PC-3 (cell line): ENCODE measurements around the gene ZNF467. TPM values are rescaled to one million over a fixed set of nuclear protein-coding genes. Genes with fewer than 3 reads are reported as not detected.

Experiments used
- ATAC-seq: fragments of 200-7000 bp; cut with Tn5 transposase; 2 replicates; pipeline ENCODE4 v1.9.1; 2020; ENCODE audit warnings: mild to moderate bottlenecking, moderate library complexity
- BruUV-seq: library from RNA; stranded (reverse); fragments of 400-500 nt; replicated peaks from 2 replicates; lab custom pipeline; 2021; lab: Mats Ljungman, UMichigan
- CTCF ChIA-PET: fragments of 300-600 bp; sonication (Branson Sonifier 250); formaldehyde crosslinking; loops from one replicate; lab custom pipeline; 2022; ENCODE audit warnings: antibody characterized with exemption; lab: Charles Lee
- POLR2A ChIA-PET: fragments of 300-600 bp; sonication (Branson Sonifier 250); formaldehyde crosslinking; loops from one replicate; lab custom pipeline; 2022; ENCODE audit warnings: antibody characterized with exemption; ENCODE audit not compliant: unreplicated experiment; lab: Charles Lee
- DNase-seq: peaks from one replicate; pipeline ENCODE4 v3.0.0-alpha.2; 2015
- H2AFZ ChIP-seq: fragments of 300-600 bp; sonication (generic); 2 replicates; pipeline ENCODE4 v1.6.0; 2016; ENCODE audit warnings: antibody characterized with exemption, low read length
- H3F3A ChIP-seq: fragments of 300-600 bp; sonication (generic); one replicate; pipeline ENCODE4 v1.6.0; 2017; ENCODE audit warnings: antibody characterized with exemption, low read length, control low read depth, mild to moderate bottlenecking; ENCODE audit not compliant: unreplicated experiment
- H3K27ac ChIP-seq: fragments of 300-600 bp; sonication (generic); 2 replicates; pipeline ENCODE4 v1.5.1; 2016; ENCODE audit warnings: mild to moderate bottlenecking, low read length
- H3K27me3 ChIP-seq: fragments of 300-600 bp; sonication (generic); 2 replicates; pipeline ENCODE4 v1.6.1; 2016; ENCODE audit warnings: low read length, mixed read lengths
- H3K36me3 ChIP-seq: fragments of 300-600 bp; sonication (generic); 2 replicates; pipeline ENCODE4 v1.6.1; 2016; ENCODE audit warnings: low read depth, mixed run types, low read length, mixed read lengths
- H3K4me1 ChIP-seq: fragments of 300-600 bp; sonication (generic); 2 replicates; pipeline ENCODE4 v1.5.1; 2016; ENCODE audit warnings: low read length; ENCODE audit not compliant: insufficient read depth
- H3K4me2 ChIP-seq: fragments of 300-600 bp; sonication (generic); 2 replicates; pipeline ENCODE4 v1.6.0; 2016; ENCODE audit warnings: low read length
- H3K4me3 ChIP-seq: fragments of 300-600 bp; sonication (generic); 2 replicates; pipeline ENCODE4 v1.5.1; 2016; ENCODE audit warnings: mild to moderate bottlenecking, low read length, mixed read lengths
- H3K79me2 ChIP-seq: fragments of 300-600 bp; sonication (generic); 2 replicates; pipeline ENCODE4 v1.6.1; 2017; ENCODE audit warnings: low read length, mixed read lengths
- H3K9ac ChIP-seq: fragments of 300-600 bp; sonication (generic); 2 replicates; pipeline ENCODE4 v1.6.0; 2016; ENCODE audit warnings: mild to moderate bottlenecking, low read length
- H3K9me2 ChIP-seq: fragments of 300-600 bp; sonication (generic); replicated peaks from 2 replicates; pipeline ENCODE4 v1.6.1; 2016; ENCODE audit warnings: mixed run types, low read length, mixed read lengths
- H3K9me3 ChIP-seq: fragments of 300-600 bp; sonication (generic); 2 replicates; pipeline ENCODE4 v1.6.1; 2016; ENCODE audit warnings: low read length, mixed read lengths
- H4K20me1 ChIP-seq: fragments of 300-600 bp; sonication (generic); 2 replicates; pipeline ENCODE4 v1.6.1; 2016; ENCODE audit warnings: low read length, mixed read lengths
- EZH2 ChIP-seq: fragments of 300-600 bp; sonication (generic); IDR thresholded peaks from one replicate; pipeline ENCODE4 v1.6.1; 2017; ENCODE audit warnings: antibody characterized with exemption, mild to moderate bottlenecking, low read length; ENCODE audit not compliant: unreplicated experiment
- EZH2phosphoT487 ChIP-seq: fragments of 300-600 bp; sonication (generic); IDR thresholded peaks from 2 replicates; pipeline ENCODE4 v1.6.1; 2018; ENCODE audit warnings: mild to moderate bottlenecking, antibody characterized with exemption, low read length, borderline replicate concordance
- intact Hi-C: fragments of 100-400 bp; cut with micrococcal nuclease; formaldehyde crosslinking; loops from 2 replicates; pipeline ENCODE4 v1.9.0; 2023
- total RNA-seq: library from RNA; depleted of rRNA; stranded (reverse); fragments of >200 nt; gene quantifications from 2 replicates; pipeline ENCODE4 v1.2.3, GENCODE V29; 2014
- TF ChIP-seq, protein P1 (sequence below): fragments of 300-600 bp; sonication (generic); conservative IDR thresholded peaks from 2 replicates; pipeline ENCODE4 v1.5.1; 2017; ENCODE audit warnings: antibody characterized with exemption, low read depth, mild to moderate bottlenecking, low read length

Gene ZNF467
- total RNA-seq, 1 experiment from 2014 or later = 6.3 TPM

DNA sequence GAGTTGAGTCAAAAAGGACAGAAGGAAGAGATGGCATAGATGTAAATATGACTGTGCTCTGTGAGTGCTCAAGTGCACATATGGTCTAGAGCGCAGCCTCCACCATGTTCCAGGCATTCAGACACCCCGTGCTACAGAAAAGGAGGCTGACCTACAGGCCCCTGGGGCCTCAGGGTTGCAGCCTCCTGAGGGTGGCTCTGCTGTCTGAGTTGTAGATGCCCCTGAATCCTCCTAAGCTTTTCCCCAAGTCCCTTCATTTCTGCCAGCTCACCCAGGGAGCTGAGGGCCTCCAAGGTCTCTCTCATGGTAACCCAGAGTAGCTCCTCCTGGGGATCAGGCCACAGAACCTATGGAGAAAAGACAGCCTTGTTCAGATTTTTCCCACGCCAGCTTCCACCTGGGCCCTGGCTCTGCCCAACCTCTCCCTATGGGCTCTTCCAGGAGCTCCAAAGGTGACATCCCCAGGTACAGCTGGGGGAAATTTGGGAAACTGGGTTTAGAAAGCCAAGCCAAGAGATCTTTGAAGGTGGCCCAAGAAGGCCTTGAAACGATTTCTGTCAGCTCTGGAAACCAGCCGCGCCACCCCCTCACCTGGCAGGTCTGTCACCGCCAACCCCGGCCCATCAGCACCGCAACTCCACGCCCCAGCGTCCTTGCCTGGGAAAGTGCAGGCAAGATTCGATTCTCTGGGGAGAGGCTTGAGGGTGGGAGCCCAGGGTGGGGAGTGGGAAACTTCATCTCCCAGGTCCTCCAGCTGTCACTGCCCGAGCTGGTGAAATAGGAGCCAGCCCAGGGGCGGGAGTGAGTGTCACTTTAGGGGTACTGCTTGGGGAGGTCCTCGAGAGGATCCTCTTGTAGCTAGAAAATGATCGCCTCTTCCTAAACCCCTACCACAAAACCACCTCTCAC lies 2.4 kb downstream of the ZNF467 start:
- intact Hi-C loops = loop anchor here (5.0 kb wide), 1 partner anchor 66 kb away; the partner anchor contains the start of gene ZNF862
- Histone ChIP-seq H3K9ac (no peak overlapping the region), H3K4me1 (no peaks in the 10 kb centered on the region; the same call in 1 of the 2 replicates), H2AFZ (peak overlapping the region; percentile 61), H3K4me2 (peak overlapping the region; percentile 77), H4K20me1 (no peaks in the 10 kb centered on the region), H3K4me3 (peak overlapping the region; percentile 61), H3K79me2 (no peaks in the 10 kb centered on the region), H3F3A (no peaks in the 10 kb centered on the region), H3K27ac (no peak overlapping the region), H3K27me3 (no peaks in the 10 kb centered on the region), H3K9me3 (no peaks in the 10 kb centered on the region), H3K36me3 (no peaks in the 10 kb centered on the region), H3K9me2 (no peaks in the 10 kb centered on the region)
- ChIA-PET CTCF (no interaction called here), POLR2A (interaction anchor here (0.5 kb wide), 1 partner anchor 313 kb away, joined by 3 read pairs; no protein-coding TSS in a partner anchor)
- ATAC-seq (peak; percentile 0), DNase-seq (peak; percentile 3)
- TF ChIP-seq EZH2phosphoT487 (no peak), EZH2 (no peak)
- TF ChIP-seq, protein P1, sequence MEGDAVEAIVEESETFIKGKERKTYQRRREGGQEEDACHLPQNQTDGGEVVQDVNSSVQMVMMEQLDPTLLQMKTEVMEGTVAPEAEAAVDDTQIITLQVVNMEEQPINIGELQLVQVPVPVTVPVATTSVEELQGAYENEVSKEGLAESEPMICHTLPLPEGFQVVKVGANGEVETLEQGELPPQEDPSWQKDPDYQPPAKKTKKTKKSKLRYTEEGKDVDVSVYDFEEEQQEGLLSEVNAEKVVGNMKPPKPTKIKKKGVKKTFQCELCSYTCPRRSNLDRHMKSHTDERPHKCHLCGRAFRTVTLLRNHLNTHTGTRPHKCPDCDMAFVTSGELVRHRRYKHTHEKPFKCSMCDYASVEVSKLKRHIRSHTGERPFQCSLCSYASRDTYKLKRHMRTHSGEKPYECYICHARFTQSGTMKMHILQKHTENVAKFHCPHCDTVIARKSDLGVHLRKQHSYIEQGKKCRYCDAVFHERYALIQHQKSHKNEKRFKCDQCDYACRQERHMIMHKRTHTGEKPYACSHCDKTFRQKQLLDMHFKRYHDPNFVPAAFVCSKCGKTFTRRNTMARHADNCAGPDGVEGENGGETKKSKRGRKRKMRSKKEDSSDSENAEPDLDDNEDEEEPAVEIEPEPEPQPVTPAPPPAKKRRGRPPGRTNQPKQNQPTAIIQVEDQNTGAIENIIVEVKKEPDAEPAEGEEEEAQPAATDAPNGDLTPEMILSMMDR = no peak
- BruUV-seq = no TSS peak

DNA sequence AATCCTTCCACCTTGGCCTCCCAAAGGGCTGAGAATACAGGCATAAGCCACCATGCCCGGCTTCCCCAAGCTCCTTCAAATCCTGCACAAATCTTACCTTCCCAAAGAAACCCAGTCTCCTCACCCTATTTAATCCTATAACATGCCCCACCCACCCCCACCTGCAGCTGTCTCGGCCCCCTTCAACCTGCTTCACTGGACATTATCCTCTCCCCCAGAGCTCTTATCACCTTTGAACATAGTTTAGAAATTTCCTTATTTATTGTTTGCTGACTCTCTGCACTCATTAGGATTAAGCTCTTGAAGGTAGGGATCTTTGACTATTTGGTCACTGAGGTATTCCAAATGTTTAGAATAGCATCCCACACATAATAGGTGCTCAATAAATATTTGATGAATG lies 3.5 kb downstream of the ZNF467 start:
- Histone ChIP-seq H3K36me3 (no peaks in the 10 kb centered on the region), H3K9me2 (no peaks in the 10 kb centered on the region), H2AFZ (no peak overlapping the region), H3K9ac (no peak overlapping the region), H3K27me3 (no peaks in the 10 kb centered on the region), H3K27ac (no peak overlapping the region), H3K79me2 (no peaks in the 10 kb centered on the region), H3K4me1 (no peaks in the 10 kb centered on the region; the same call in 1 of the 2 replicates), H4K20me1 (no peaks in the 10 kb centered on the region), H3K4me3 (no peak overlapping the region), H3F3A (no peaks in the 10 kb centered on the region), H3K9me3 (no peaks in the 10 kb centered on the region), H3K4me2 (no peak overlapping the region)
- ChIA-PET CTCF (no interaction called here), POLR2A (no interaction called here)
- no peak for ATAC-seq
- no TSS peak for BruUV-seq
- no peak for TF ChIP-seq EZH2
- TF ChIP-seq, protein P1 = no peak
- no peak for TF ChIP-seq EZH2phosphoT487
- no peak for DNase-seq
- intact Hi-C loops = loop anchor here (5.0 kb wide), 1 partner anchor 67 kb away; the partner anchor contains the start of gene ZNF862

DNA sequence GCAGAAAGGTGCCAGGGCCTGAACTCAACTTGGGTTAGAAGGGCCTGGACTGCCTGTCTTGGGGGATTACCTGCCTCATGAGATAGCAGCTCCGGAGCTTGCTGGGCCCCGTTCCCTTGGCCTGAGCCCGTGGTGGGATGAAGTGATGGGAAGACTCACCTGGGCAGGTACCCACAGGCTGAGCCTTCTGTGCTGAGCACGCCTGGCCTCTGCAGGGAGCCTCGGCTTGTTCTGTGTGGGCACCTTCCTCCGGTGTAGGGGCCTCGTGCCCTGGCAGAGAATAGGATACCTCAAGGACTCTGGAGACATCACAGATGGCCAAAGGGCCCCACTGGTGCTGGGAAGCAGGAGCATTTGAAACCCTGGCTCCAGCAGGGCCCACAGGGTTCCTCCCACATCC lies 4.5 kb downstream of the ZNF467 start:
- no peaks in the 10 kb centered on the region for H3K27me3 ChIP-seq
- H3K27ac ChIP-seq = no peak overlapping the region
- H2AFZ ChIP-seq = no peak overlapping the region
- intact Hi-C loops = no loop called here
- BruUV-seq = no TSS peak
- TF ChIP-seq EZH2phosphoT487 (no peak), EZH2 (no peak)
- TF ChIP-seq, protein P1 = no peak
- H3K9me2 ChIP-seq = no peaks in the 10 kb centered on the region
- H4K20me1 ChIP-seq = no peaks in the 10 kb centered on the region
- H3K4me1 ChIP-seq = no peaks in the 10 kb centered on the region; the same call in 1 of the 2 replicates
- no peak overlapping the region for H3K4me2 ChIP-seq
- no peak for ATAC-seq
- no peak for DNase-seq
- no peaks in the 10 kb centered on the region for H3K9me3 ChIP-seq
- CTCF ChIA-PET = no interaction called here
- H3K4me3 ChIP-seq = no peak overlapping the region
- H3K79me2 ChIP-seq = no peaks in the 10 kb centered on the region
- no peaks in the 10 kb centered on the region for H3F3A ChIP-seq
- POLR2A ChIA-PET = no interaction called here
- H3K9ac ChIP-seq = no peak overlapping the region
- H3K36me3 ChIP-seq = no peaks in the 10 kb centered on the region
